Nephron (organoid): ENCODE measurements around the gene DNAJB14.

Experiments
- H3K27ac Mint-ChIP-seq, 3 experiments: 2 replicates each; pipeline ENCODE4 v1.8.0; 2020; ENCODE audit warnings: mixed read lengths in 3 of 3, mild to moderate bottlenecking in 2 of 3, moderate library complexity in 1 of 3
- H3K27me3 Mint-ChIP-seq: 2 replicates; pipeline ENCODE4 v1.8.0; 2021; ENCODE audit warnings: low read depth, mild to moderate bottlenecking, moderate library complexity, mixed read lengths
- H3K36me3 Mint-ChIP-seq: 2 replicates; pipeline ENCODE4 v1.8.0; 2020; ENCODE audit warnings: low read depth, mixed read lengths
- H3K4me1 Mint-ChIP-seq: 2 replicates; pipeline ENCODE4 v1.8.0; 2020; ENCODE audit warnings: mixed read lengths
- H3K4me3 Mint-ChIP-seq, 3 experiments: 2 replicates each; pipeline ENCODE4 v1.8.0; 2020; ENCODE audit warnings: mild to moderate bottlenecking in 3 of 3, mixed read lengths in 3 of 3, moderate library complexity in 2 of 3
- H3K9me3 Mint-ChIP-seq: 2 replicates; pipeline ENCODE4 v1.8.0; 2020; ENCODE audit warnings: mixed read lengths
- CTCF ChIP-seq, 3 experiments: fragments of 200-600 bp; sonication (generic); IDR thresholded peaks; one replicate each; pipeline ENCODE4 v1.5.0; 2021; ENCODE audit warnings: antibody characterized with exemption in 3 of 3; ENCODE audit not compliant: unreplicated experiment in 3 of 3

DNAJB14 gene

GRCh38 chr4:99852199-99852749 is 94.1 kb downstream of the DNAJB14 start:
- Mint-ChIP-seq H3K36me3 (no peaks in the 10 kb centered on the region), H3K27ac (no peak overlapping the region)
- TF ChIP-seq CTCF (IDR thresholded peaks at IDR 0.05; ENCODE audit: unreplicated experiment in 3 of 3), result no peak

GRCh38 chr4:99848591-99849001 is 97.8 kb downstream of the DNAJB14 start:
- no peak overlapping the region for H3K27ac Mint-ChIP-seq
- H3K9me3 Mint-ChIP-seq, result no peaks in the 10 kb centered on the region
- no peaks in the 10 kb centered on the region for H3K36me3 Mint-ChIP-seq
- no peaks in the 10 kb centered on the region for H3K4me1 Mint-ChIP-seq
- H3K4me3 Mint-ChIP-seq, result no peak overlapping the region
- H3K27me3 Mint-ChIP-seq, result no peaks in the 10 kb centered on the region
- no peak for TF ChIP-seq CTCF (IDR thresholded peaks at IDR 0.05; ENCODE audit: unreplicated experiment in 3 of 3)

More at GRCh38 chr4:99852199-99852749, 94.1 kb downstream of the DNAJB14 start:
- H3K27me3 Mint-ChIP-seq, result no peaks in the 10 kb centered on the region
- no peaks in the 10 kb centered on the region for H3K9me3 Mint-ChIP-seq
- no peaks in the 10 kb centered on the region for H3K4me1 Mint-ChIP-seq
- H3K4me3 Mint-ChIP-seq, result no peak overlapping the region

- TF ChIP-seq CTCF (IDR thresholded peaks at IDR 0.05; ENCODE audit: unreplicated experiment in 3 of 3), result no peak
- H3K27ac Mint-ChIP-seq, result peak overlapping the region in 1 of 3 experiments; percentile 48
- no peaks in the 10 kb centered on the region for H3K36me3 Mint-ChIP-seq
- no peaks in the 10 kb centered on the region for H3K27me3 Mint-ChIP-seq
- H3K4me1 Mint-ChIP-seq, result no peaks in the 10 kb centered on the region
- H3K4me3 Mint-ChIP-seq, result no peak overlapping the region
- no peaks in the 10 kb centered on the region for H3K9me3 Mint-ChIP-seq
These were observed 98.9 kb downstream of the DNAJB14 start for GRCh38 chr4:99847362-99847976.

GRCh38 chr4:99846891-99847290 is 99.5 kb downstream of the DNAJB14 start:
- H3K4me3 Mint-ChIP-seq, result no peak overlapping the region
- no peaks in the 10 kb centered on the region for H3K9me3 Mint-ChIP-seq
- no peaks in the 10 kb centered on the region for H3K4me1 Mint-ChIP-seq
- TF ChIP-seq CTCF (IDR thresholded peaks at IDR 0.05; ENCODE audit: unreplicated experiment in 3 of 3), result no peak
- H3K27me3 Mint-ChIP-seq, result no peaks in the 10 kb centered on the region
- no peaks in the 10 kb centered on the region for H3K36me3 Mint-ChIP-seq
- H3K27ac Mint-ChIP-seq, result peak overlapping the region in 2 of 3 experiments; percentile 16 to 54
